ENCODE measurements around the gene MB21D2. TPM values are rescaled to one million over a fixed set of nuclear protein-coding genes. Genes with fewer than 3 reads are reported as not detected.
"Not testable (repeated sequence)": the region's sequence is repeated elsewhere in the genome, so short reads cannot be mapped to it uniquely, and the experiment has no call there.

The MB21D2 gene
- total RNA-seq, 2 experiments from 2014 or later, result 0.06 TPM; not detected in 1

DNA sequence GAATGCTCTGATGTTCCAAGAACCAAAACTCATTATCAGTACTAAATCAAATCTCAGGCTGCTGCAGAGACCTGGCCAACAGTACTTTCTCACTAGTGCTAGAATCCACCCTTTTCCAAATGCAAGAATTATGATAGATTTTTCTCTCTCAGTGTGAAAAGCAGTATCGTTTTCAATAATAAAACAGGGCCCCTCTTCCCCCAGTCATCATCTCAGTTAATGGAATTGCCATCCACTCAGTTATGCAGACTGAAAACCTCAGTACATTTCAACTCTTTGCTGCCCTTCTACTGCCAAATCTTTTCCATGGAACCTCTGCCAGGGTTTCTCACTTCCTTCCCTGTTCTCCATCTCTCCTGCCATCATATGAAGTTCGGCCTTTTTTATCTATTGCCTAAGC, 117.9 kb downstream of the MB21D2 start:
- no peaks in the 10 kb centered on the region for H4K20me1 ChIP-seq (ENCODE audit: insufficient read depth, low read length)
- intact Hi-C loops (cut with micrococcal nuclease; ENCODE audit: unreplicated experiment), result no loop called here
- no peaks in the 10 kb centered on the region for H3K79me2 ChIP-seq (ENCODE audit: insufficient read depth, low read depth, low read length)
- H3K9me2 ChIP-seq (ENCODE audit: insufficient read depth, low read length), result no peaks in the 10 kb centered on the region
- CTCF ChIA-PET (ENCODE audit: unreplicated experiment), result no interaction called here
- H3K9me3 ChIP-seq (ENCODE audit: low read length), result no peaks in the 10 kb centered on the region
- H3K27ac ChIP-seq (ENCODE audit: low read depth, low read length, poor library complexity, severe bottlenecking), result no peak overlapping the region
- TF ChIP-seq EZH2phosphoT487 (IDR thresholded peaks at IDR 0.05; ENCODE audit: borderline replicate concordance, low read depth, low read length), result no peak
- TF ChIP-seq, protein P1, sequence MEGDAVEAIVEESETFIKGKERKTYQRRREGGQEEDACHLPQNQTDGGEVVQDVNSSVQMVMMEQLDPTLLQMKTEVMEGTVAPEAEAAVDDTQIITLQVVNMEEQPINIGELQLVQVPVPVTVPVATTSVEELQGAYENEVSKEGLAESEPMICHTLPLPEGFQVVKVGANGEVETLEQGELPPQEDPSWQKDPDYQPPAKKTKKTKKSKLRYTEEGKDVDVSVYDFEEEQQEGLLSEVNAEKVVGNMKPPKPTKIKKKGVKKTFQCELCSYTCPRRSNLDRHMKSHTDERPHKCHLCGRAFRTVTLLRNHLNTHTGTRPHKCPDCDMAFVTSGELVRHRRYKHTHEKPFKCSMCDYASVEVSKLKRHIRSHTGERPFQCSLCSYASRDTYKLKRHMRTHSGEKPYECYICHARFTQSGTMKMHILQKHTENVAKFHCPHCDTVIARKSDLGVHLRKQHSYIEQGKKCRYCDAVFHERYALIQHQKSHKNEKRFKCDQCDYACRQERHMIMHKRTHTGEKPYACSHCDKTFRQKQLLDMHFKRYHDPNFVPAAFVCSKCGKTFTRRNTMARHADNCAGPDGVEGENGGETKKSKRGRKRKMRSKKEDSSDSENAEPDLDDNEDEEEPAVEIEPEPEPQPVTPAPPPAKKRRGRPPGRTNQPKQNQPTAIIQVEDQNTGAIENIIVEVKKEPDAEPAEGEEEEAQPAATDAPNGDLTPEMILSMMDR (conservative IDR thresholded peaks at IDR 0.05; ENCODE audit: low read length), result no peak
- no peak overlapping the region for H2AFZ ChIP-seq (ENCODE audit: low read length)
- H3K4me1 ChIP-seq (ENCODE audit: insufficient read depth, low read length, poor library complexity, severe bottlenecking), result no peaks in the 10 kb centered on the region
- no TSS peak for BruUV-seq (replicated peaks)
- H3K36me3 ChIP-seq (ENCODE audit: insufficient read depth, low read length), result no peaks in the 10 kb centered on the region
- no peak overlapping the region for H3K4me3 ChIP-seq (ENCODE audit: low read depth, low read length, poor library complexity, severe bottlenecking)
- POLR2A ChIA-PET, result no interaction called here
- no peak for DNase-seq (ENCODE audit: low spot score)
- H3K4me2 ChIP-seq (ENCODE audit: low read length), result no peak overlapping the region

DNA sequence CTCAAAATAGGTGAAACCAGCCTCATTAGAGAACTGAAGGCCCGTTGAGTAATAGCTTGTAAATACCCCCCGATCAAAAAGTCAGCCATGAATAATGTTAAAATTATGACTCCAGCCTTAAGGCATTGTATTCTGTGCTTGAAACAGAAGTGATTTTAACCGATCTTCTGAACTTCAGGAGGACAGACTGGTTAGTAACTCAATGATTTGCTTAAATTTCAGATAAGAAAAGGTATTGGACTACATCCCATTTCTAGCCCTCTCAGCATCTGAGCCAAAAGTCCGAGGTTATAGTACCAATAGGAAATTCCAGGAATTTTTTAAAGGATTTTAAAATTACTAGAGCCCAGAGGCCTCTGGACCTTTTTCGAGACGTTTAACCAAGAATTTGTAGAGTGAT, 122.6 kb downstream of the MB21D2 start:
- ChIA-PET CTCF (ENCODE audit: unreplicated experiment) (no interaction called here), POLR2A (no interaction called here)
- H3K9me3 ChIP-seq (ENCODE audit: low read length), result no peaks in the 10 kb centered on the region
- no peak overlapping the region for H3K27ac ChIP-seq (ENCODE audit: low read depth, low read length, poor library complexity, severe bottlenecking)
- H3K4me3 ChIP-seq (ENCODE audit: low read depth, low read length, poor library complexity, severe bottlenecking), result no peak overlapping the region
- H3K36me3 ChIP-seq (ENCODE audit: insufficient read depth, low read length), result no peaks in the 10 kb centered on the region
- no TSS peak for BruUV-seq (replicated peaks)
- H3K9me2 ChIP-seq (ENCODE audit: insufficient read depth, low read length), result no peaks in the 10 kb centered on the region
- H4K20me1 ChIP-seq (ENCODE audit: insufficient read depth, low read length), result no peaks in the 10 kb centered on the region
- no peaks in the 10 kb centered on the region for H3K79me2 ChIP-seq (ENCODE audit: insufficient read depth, low read depth, low read length)
- H3K4me2 ChIP-seq (ENCODE audit: low read length), result no peak overlapping the region
- TF ChIP-seq EZH2phosphoT487 (IDR thresholded peaks at IDR 0.05; ENCODE audit: borderline replicate concordance, low read depth, low read length), result no peak
- TF ChIP-seq, protein P1 (conservative IDR thresholded peaks at IDR 0.05; ENCODE audit: low read length), result no peak
- H3K4me1 ChIP-seq (ENCODE audit: insufficient read depth, low read length, poor library complexity, severe bottlenecking), result no peaks in the 10 kb centered on the region
- intact Hi-C loops (cut with micrococcal nuclease; ENCODE audit: unreplicated experiment), result no loop called here
- H2AFZ ChIP-seq (ENCODE audit: low read length), result no peak overlapping the region
- no peak for DNase-seq (ENCODE audit: low spot score)

DNA sequence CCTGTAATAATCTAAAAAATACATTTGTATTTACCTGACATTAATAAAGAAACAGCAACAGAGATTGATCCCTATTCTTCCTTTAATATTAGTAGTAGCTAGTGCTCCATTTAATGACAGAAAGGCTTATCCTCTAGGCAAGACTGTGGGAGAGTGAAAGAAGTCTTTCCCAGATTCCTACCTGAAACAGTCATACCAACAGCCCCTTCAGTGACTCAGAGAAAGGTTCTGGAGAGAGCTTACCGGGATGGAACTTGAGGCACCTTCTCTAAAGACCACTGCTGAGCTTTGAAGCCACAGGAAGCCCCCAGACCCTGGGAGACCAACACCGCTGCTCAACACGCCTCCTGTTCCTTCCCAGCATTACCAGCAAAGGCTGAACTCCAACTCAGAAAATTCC, 123.4 kb downstream of the MB21D2 start:
- no peak for DNase-seq (ENCODE audit: low spot score)
- no TSS peak for BruUV-seq (replicated peaks)
- TF ChIP-seq EZH2phosphoT487 (IDR thresholded peaks at IDR 0.05; ENCODE audit: borderline replicate concordance, low read depth, low read length), result no peak
- H3K27ac ChIP-seq (ENCODE audit: low read depth, low read length, poor library complexity, severe bottlenecking), result no peak overlapping the region
- intact Hi-C loops (cut with micrococcal nuclease; ENCODE audit: unreplicated experiment), result no loop called here
- H3K4me3 ChIP-seq (ENCODE audit: low read depth, low read length, poor library complexity, severe bottlenecking), result no peak overlapping the region
- no peaks in the 10 kb centered on the region for H3K79me2 ChIP-seq (ENCODE audit: insufficient read depth, low read depth, low read length)
- H3K4me1 ChIP-seq (ENCODE audit: insufficient read depth, low read length, poor library complexity, severe bottlenecking), result no peaks in the 10 kb centered on the region
- no peaks in the 10 kb centered on the region for H3K9me2 ChIP-seq (ENCODE audit: insufficient read depth, low read length)
- no peak overlapping the region for H2AFZ ChIP-seq (ENCODE audit: low read length)
- H4K20me1 ChIP-seq (ENCODE audit: insufficient read depth, low read length), result no peaks in the 10 kb centered on the region
- POLR2A ChIA-PET, result no interaction called here
- H3K36me3 ChIP-seq (ENCODE audit: insufficient read depth, low read length), result no peaks in the 10 kb centered on the region
- H3K9me3 ChIP-seq (ENCODE audit: low read length), result no peaks in the 10 kb centered on the region
- no peak overlapping the region for H3K4me2 ChIP-seq (ENCODE audit: low read length)
- CTCF ChIA-PET (ENCODE audit: unreplicated experiment), result no interaction called here

DNA sequence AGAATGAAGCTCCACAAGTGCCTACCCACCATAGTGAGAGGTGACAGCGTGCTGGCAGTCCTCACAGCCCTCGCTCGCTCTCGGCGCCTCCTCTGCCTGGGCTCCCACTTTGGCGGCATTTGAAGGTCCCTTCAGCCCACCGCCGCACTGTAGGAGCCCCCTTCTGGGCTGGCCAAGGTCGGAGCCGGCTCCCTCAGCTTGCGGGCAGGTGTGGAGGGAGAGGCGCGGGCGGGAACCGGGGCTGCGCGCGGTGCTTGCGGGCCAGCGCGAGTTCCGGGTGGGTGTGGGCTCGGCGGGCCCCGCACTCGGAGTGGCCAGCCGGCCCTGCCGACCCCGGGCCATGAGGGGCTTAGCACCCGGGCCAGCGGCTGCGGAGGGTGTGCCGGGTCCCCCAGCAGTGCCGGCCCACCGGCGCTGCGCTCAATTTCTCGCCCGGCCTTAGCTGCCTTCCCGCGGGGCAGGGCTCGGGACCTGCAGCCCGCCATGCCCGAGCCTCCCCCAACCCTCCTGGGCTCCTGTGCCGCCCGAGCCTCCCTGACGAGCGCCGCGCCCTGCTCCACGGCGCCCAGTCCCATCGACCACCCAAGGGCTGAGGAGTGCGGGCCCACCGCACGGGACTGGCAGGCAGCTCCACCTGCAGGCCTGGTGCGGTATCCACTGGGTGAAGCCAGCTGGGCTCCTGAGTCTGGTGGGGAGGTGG, 128.7 kb downstream of the MB21D2 start:
- H3K36me3 ChIP-seq (ENCODE audit: insufficient read depth, low read length); H3K79me2 ChIP-seq (ENCODE audit: insufficient read depth, low read depth, low read length); H3K9me2 ChIP-seq (ENCODE audit: insufficient read depth, low read length); H3K9me3 ChIP-seq (ENCODE audit: low read length); H2AFZ ChIP-seq (ENCODE audit: low read length); H3K27ac ChIP-seq (ENCODE audit: low read depth, low read length, poor library complexity, severe bottlenecking); H4K20me1 ChIP-seq (ENCODE audit: insufficient read depth, low read length); BruUV-seq (replicated peaks); H3K4me1 ChIP-seq (ENCODE audit: insufficient read depth, low read length, poor library complexity, severe bottlenecking); H3K4me3 ChIP-seq (ENCODE audit: low read depth, low read length, poor library complexity, severe bottlenecking); DNase-seq (ENCODE audit: low spot score); CTCF ChIA-PET (ENCODE audit: unreplicated experiment); H3K4me2 ChIP-seq (ENCODE audit: low read length); intact Hi-C loops (cut with micrococcal nuclease; ENCODE audit: unreplicated experiment): not testable (repeated sequence)
- POLR2A ChIA-PET, result interaction anchor here (0.6 to 1.0 kb wide), 4 partner anchors 9 to 1707 kb away, joined by 3 to 7 read pairs (median 4); no protein-coding TSS in a partner anchor

Measured in OCI-LY7 (cell line).